ENCODE measurements around the gene IL37.

Gene IL37

GRCh38 chr2:112910865-112911264 lies at the start of gene IL37:
Gene IL37 (plus strand): TSS chr2:112911165. CDS start chr2:112913013, 1,848 bp downstream.
- DNase-seq (ENCODE audit: low read depth): no peak

- DNase-seq (ENCODE audit: low read depth): no peak
Measured at GRCh38 chr2:112864072-112864471, 46.9 kb upstream of the IL37 start.

- no peak for DNase-seq (ENCODE audit: low read depth)
Measured at GRCh38 chr2:112866128-112866835, 44.7 kb upstream of the IL37 start.

- DNase-seq (ENCODE audit: low read depth): no peak
Measured at GRCh38 chr2:112867701-112868631, 43.0 kb upstream of the IL37 start.

- no peak for DNase-seq (ENCODE audit: low read depth)
Measured at GRCh38 chr2:112869258-112869842, 41.6 kb upstream of the IL37 start.

- no peak for DNase-seq (ENCODE audit: low read depth)
Measured at GRCh38 chr2:112870841-112871835, 39.8 kb upstream of the IL37 start.

- no peak for DNase-seq (ENCODE audit: low read depth)
Measured at GRCh38 chr2:112876257-112876970, 34.6 kb upstream of the IL37 start.

GRCh38 chr2:112876971-112877361 lies 34.0 kb upstream of the IL37 start:
- DNase-seq (ENCODE audit: low read depth): no peak

- no peak for DNase-seq (ENCODE audit: low read depth)
Measured at GRCh38 chr2:112877423-112877822, 33.5 kb upstream of the IL37 start.

- DNase-seq (ENCODE audit: low read depth): no peak
Measured at GRCh38 chr2:112879491-112880041, 31.4 kb upstream of the IL37 start.

GRCh38 chr2:112880091-112880531 lies 30.9 kb upstream of the IL37 start:
- DNase-seq (ENCODE audit: low read depth): no peak

GRCh38 chr2:112880696-112881095 lies 30.3 kb upstream of the IL37 start:
- no peak for DNase-seq (ENCODE audit: low read depth)

GRCh38 chr2:112881217-112881985 lies 29.6 kb upstream of the IL37 start:
- DNase-seq (ENCODE audit: low read depth): no peak

GRCh38 chr2:112883669-112884068 lies 27.3 kb upstream of the IL37 start:
- no peak for DNase-seq (ENCODE audit: low read depth)

- peak; percentile 43 for DNase-seq (ENCODE audit: low read depth)
Measured at GRCh38 chr2:112884869-112885505, 26.0 kb upstream of the IL37 start.

GRCh38 chr2:112885506-112885902 lies 25.5 kb upstream of the IL37 start:
- no peak for DNase-seq (ENCODE audit: low read depth)

GRCh38 chr2:112886291-112886690 lies 24.7 kb upstream of the IL37 start:
- DNase-seq (ENCODE audit: low read depth): no peak

GRCh38 chr2:112887964-112888749 lies 22.8 kb upstream of the IL37 start:
- DNase-seq (ENCODE audit: low read depth): no peak

Data from activated T-helper 1 cell treated with Interleukin-2 at 50 U/mL for 16 hours (primary cell).